ENCODE measurements around the gene SMIM30. TPM values are rescaled to one million over a fixed set of nuclear protein-coding genes. Genes with fewer than 3 reads are reported as not detected.
A peak's percentile ranks its signal among the peaks of the same experiment; 100 is the strongest.
"Not testable (repeated sequence)": the region's sequence is repeated elsewhere in the genome, so short reads cannot be mapped to it uniquely, and the experiment has no call there.

SMIM30 gene
- 33.8 TPM for polyA plus RNA-seq (2013, experiment 1 of 2; ENCODE audit: insufficient read length)
- 33.0 TPM for polyA plus RNA-seq (2013, experiment 2 of 2; ENCODE audit: insufficient read length)

GRCh38 chr7:113118074-113118959, at the start of gene SMIM30:
Gene SMIM30 (minus strand): TSS chr7:113118554. CDS start chr7:113117578, 976 bp downstream.
- peak; percentile 90 for DNase-seq

DNA sequence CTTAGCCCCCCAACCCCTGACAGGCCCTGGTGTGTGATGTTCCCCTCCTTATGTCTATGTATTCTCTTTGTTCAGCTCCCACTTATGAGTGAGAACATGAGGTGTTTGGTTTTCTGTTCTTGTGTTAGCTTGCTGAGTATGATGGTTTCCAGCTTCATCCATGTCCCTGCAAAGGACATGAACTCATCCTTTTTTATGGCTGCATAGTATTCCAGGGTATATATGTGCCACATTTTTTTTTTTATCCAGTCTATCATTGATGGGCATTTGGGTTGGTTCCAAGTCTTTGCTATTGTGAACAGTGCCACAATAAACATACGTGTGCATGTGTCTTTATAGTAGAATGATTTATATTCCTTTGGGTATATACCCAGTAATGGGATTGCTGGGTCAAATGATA, 47.8 kb upstream of the SMIM30 start:
- not testable (repeated sequence) for DNase-seq

DNA sequence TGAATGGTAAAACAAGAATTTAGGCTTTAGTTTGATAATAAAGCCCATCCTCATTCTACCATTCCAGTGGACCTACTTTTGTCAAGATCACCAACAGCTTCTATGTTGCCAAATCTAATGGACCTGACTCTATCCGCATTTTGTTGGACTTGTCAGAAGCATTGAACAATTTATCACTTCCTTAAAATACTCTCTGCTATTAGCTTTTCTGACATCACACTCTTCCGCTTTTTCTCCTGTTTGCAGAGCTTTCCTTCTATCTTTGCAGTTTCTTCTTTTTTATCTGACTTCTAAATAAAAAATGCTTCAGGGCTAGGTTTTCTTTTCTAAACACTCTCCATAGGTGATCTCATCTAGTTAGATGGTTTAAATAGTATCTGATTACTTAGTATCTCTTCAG, 42.7 kb upstream of the SMIM30 start:
- no peak for DNase-seq

GRCh38 chr7:113159746-113160339, 41.5 kb upstream of the SMIM30 start:
- peak; percentile 46 for DNase-seq

DNA sequence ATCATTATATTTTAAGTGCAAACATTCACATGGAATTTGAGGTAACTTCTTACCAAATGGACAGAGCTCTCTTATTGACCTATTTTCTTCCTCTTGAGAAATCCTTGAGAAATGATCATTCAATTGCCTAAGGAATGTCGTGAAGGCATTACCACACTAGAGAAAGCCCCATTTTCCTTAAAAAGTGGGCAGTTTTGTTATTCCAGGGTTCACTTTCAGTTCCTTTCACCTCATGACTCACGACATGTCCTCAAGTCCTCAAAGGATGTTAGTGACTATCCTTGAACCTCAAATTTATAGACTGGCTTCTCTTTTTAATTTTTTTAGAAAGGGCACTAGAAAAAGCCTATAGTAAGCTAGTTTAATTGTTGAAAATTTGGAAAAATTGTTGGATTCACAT, 40.4 kb upstream of the SMIM30 start:
- no peak for DNase-seq

- no peak for DNase-seq
Observed at GRCh38 chr7:113154117-113154516, 35.8 kb upstream of the SMIM30 start.

DNA sequence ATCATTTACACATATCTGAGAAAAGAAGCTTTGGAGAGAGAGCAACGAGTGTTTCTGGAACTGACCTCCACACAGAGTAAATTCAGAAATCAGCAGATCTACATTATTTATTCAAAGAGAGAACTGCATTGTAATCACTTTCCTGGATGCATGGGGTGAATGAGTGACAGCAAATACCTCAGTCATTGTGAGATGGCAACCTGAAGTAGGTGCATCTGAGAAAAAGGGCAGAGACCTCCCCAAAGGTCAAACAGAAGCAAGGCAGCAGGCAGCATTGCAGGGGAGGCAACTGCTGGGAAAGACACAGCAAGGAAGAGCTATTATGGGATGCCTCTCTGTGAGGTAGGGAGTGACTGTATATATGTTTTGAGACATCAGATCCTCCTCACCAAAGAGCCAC, 26.5 kb upstream of the SMIM30 start:
- DNase-seq: no peak

- DNase-seq: no peak
Observed at GRCh38 chr7:113143486-113144257, 25.3 kb upstream of the SMIM30 start.

DNA sequence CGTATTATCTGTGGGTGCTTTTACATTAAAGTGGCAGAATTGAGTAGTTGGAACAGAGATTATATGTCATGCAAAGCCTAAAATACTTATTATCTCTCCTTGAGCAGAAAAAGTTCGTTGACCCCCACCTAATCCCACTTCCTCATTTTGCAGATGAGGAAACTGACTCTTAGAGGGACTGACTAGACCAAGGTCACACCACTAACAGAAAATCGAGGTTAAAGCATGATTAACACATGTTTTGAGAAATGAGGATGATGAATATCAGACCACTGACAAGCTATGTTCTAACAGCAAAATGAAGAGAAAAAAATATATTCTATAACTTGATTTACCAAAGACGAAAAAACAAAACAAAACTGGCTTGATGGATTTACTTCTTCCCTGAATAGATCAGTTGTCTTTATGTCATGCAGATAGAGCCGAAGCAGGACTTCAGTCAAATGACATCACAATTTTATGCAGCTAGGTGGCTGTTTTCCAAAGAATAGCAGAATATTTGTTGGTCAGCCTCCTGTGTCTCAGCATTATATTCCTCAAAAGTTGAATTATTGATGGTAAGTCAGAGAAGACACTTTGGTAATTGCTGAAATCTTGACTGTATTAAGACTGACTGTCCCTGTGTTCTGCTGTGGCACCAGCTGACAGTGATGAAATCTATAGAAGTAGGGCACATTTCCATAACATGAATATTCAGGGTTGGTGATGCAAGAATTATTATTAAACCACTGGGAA, 24.2 kb upstream of the SMIM30 start:
- no peak for DNase-seq

- DNase-seq: no peak
Observed at GRCh38 chr7:113141803-113142202, 23.4 kb upstream of the SMIM30 start.

DNA sequence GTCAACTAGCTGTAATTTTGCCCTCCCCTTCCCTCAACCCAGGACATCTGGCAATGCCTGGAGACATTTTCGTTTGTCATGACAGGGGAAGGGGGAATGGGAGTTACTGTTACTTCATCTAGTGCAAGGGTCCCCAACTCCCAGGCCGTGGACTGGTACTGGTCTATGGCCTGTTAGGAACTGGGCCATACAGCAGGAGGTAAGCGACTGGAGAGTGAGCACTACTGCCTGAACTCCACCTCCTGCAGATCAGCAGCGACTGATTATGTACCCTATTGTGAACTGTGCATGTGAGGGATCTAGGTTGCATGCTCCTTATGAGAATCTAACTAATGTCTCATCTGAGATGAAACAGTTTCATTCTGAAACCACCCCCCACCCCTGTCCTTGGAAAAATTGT, 22.6 kb upstream of the SMIM30 start:
- no peak for DNase-seq

DNA sequence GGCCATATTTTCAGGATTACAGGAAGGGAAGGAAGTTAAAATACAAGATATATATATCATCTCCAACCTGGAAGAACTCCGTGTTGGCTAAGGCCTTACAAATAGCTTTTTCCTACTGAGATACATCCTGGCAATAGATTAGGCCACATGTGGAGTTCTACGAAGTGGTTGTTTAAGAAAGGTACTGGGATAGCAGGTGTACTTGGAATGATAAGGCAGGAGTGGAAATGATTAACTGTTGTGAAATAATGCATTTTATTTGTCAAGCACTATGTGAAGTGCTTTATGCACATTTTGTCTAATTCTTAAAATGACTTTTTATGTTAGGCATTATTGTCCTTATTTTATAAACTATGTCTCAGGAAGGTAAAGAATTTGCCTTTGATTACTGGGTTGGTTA, 18.9 kb upstream of the SMIM30 start:
- DNase-seq: no peak

DNA sequence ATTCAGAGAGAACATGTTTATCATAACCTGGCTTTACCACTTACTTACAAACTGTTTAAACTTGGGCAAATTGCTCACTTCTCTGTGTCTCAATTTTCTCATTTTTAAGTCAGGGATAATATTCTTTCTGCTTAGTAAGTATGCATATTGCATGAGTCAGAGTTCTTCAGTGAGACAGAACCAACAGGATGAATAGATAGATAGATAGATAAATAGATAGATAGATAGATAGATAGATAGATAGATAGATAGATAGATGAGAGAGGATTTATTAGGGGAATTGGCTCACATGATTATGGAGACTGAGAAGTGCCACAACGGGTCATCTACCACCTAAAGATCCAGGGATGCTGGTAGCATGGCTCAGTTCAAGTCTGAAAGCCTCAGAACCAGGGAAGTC, 15.7 kb upstream of the SMIM30 start:
- no peak for DNase-seq

- DNase-seq: no peak
Observed at GRCh38 chr7:113131367-113131766, 13.0 kb upstream of the SMIM30 start.

GRCh38 chr7:113128031-113128430, 9.7 kb upstream of the SMIM30 start:
- DNase-seq: no peak

- no peak for DNase-seq
Observed at GRCh38 chr7:113125728-113126127, 7.4 kb upstream of the SMIM30 start.

DNA sequence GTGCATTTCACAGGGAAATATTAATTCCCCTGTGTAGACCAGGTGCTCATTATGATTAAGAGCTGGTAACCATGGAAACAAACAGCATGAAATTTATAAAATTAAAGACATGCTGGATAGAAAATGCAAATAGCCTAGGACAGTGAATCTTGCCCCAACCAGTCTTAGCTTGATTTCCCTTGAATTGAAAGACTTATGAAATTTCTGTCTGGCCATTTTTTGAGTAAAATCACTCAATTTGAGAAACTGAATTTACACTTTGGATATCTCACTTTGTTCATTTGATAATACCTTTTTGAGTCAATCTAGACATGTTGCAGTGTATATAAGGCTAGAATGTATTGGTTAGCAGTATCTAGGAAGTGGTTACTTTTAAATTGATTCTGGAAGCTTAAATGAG, 4.4 kb upstream of the SMIM30 start:
- DNase-seq: no peak

DNA sequence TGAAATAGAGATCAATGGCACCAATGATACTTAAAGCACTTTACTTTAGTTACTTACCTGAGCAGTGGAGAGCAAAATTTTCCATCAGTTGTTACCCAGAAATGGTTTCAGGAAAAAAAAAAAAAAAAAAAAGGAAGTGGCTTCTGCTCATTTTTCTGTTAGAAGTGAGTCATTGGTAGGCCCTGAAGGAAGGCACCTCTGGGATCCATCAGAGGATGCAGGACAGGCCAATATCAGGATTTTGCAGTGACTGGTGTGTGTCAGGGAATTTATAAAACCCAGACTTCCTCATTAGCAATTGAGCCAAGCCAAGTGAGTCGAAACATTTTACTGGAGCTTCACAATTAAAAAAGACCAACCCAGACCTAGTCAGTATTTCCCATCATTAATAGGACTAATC, 2.3 kb upstream of the SMIM30 start:
- DNase-seq: no peak

GRCh38 chr7:113119429-113119828, 1.1 kb upstream of the SMIM30 start:
- DNase-seq: no peak

GRCh38 chr7:113117374-113117774, 980 bp downstream of the SMIM30 start:
- DNase-seq: not testable (repeated sequence)

DNA sequence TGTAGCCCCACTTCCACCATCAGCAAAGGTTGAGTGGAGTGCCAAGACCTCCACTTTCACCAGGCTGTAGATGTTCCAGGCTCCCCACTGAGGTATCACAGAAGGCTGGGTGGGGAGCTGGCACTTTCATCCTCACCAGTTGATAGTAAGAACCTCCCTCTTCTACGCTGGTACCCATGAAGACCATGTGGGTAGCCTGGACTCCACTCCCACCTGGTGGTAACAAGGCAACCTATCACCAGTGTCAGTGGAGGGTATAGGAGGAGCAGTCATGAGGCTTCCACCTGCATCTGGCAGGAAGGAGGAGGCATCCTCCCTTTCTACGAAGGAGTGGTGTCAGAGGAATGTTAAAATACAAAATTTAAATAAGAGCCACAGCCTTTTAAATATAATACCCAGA, 4.4 kb downstream of the SMIM30 start:
- DNase-seq: no peak

GRCh38 chr7:113109718-113110117, 8.6 kb downstream of the SMIM30 start:
- DNase-seq: no peak
